Breast epithelium (tissue), 4 donors: ENCODE data around the gene TCF4. TPM values are rescaled to one million over a fixed set of nuclear protein-coding genes. Genes with fewer than 3 reads are reported as not detected.

Experiments
- DNase-seq, 2 donors: peaks; one replicate each; pipeline ENCODE4 v3.0.0-alpha.2; 2019; ENCODE audit warnings: low spot score in 2 of 2
- H3K27ac ChIP-seq, 2 donors: fragments of 200-600 bp; sonication (generic) in 1 of 2; one replicate each; pipeline ENCODE4 v1.5.1; 2016 to 2019; ENCODE audit warnings: mild to moderate bottlenecking in 1 of 2
- H3K27me3 ChIP-seq, 2 donors: fragments of 200-600 bp; sonication (generic) in 1 of 2; one replicate each; pipeline versions ENCODE4 v1.5.1 to v1.6.0; 2017 to 2019; ENCODE audit warnings: control low read depth in 1 of 2, mild to moderate bottlenecking in 1 of 2
- H3K36me3 ChIP-seq: fragments of 200-600 bp; one replicate; pipeline ENCODE4 v1.5.1; 2019
- H3K4me1 ChIP-seq, 2 donors: fragments of 200-600 bp; sonication (generic); one replicate each; pipeline ENCODE4 v1.5.1; 2016 to 2019; ENCODE audit warnings: control low read depth in 1 of 2
- H3K4me3 ChIP-seq, 3 donors: fragments of 200-600 bp; sonication (generic); 1 replicate in 2 of 3; 2 replicates in 1 of 3; pipeline ENCODE4 v1.5.1; 2016 to 2019; ENCODE audit warnings: mild to moderate bottlenecking in 3 of 3, moderate library complexity in 2 of 3
- H3K9me3 ChIP-seq, 2 donors: fragments of 200-600 bp; sonication (generic) in 1 of 2; one replicate each; pipeline ENCODE4 v1.5.1; 2016 to 2019; ENCODE audit warnings: control low read depth in 1 of 2
- CTCF ChIP-seq, 3 donors: fragments of 450-650 bp; IDR thresholded peaks; one replicate each; pipeline ENCODE4 v1.5.1; 2016 to 2017; ENCODE audit warnings: antibody characterized with exemption in 3 of 3, mild to moderate bottlenecking in 3 of 3, moderate library complexity in 3 of 3
- POLR2A ChIP-seq: fragments of 450-650 bp; IDR thresholded peaks from one replicate; pipeline ENCODE4 v1.6.1; 2016; ENCODE audit warnings: antibody characterized with exemption, mild to moderate bottlenecking, moderate library complexity
- POLR2AphosphoS5 ChIP-seq, 3 donors: sonication (generic); formaldehyde crosslinking; IDR thresholded peaks; one replicate each; pipeline ENCODE4 v1.6.1; 2017; ENCODE audit warnings: antibody characterized with exemption in 3 of 3
- intact Hi-C: fragments of 100-400 bp; cut with DNase I; formaldehyde crosslinking; loops from one replicate; pipeline ENCODE4 v1.15.1; 2023; ENCODE audit warnings: low total_unique reads
- total RNA-seq, 3 donors: library from RNA; depleted of rRNA; stranded (reverse); fragments of >200 nt; gene quantifications; one replicate each; pipeline ENCODE4 v1.1.0, GENCODE V29; 2016

TCF4 gene
- total RNA-seq, 3 donors from 2014 or later: 79.6 to 133 (median 114) TPM

GRCh38 chr18:55202232-55202917, 385.6 kb downstream of the TCF4 start:
- Histone ChIP-seq H3K9me3 (peaks cover 0 to 6% of the 10 kb centered on the region in 2 donors), H3K27ac (no peak overlapping the region), H3K4me1 (no peaks in the 10 kb centered on the region), H3K27me3 (no peaks in the 10 kb centered on the region), H3K4me3 (no peak overlapping the region), H3K36me3 (no peaks in the 10 kb centered on the region)
- intact Hi-C loops: no loop called here
- no peak for DNase-seq
- no peak for TF ChIP-seq POLR2AphosphoS5 (IDR thresholded peaks at IDR 0.05)
- TF ChIP-seq POLR2A: no peak
- no peak for TF ChIP-seq CTCF (IDR thresholded peaks at IDR 0.05)

- Histone ChIP-seq H3K4me3 (no peak overlapping the region), H3K4me1 (no peaks in the 10 kb centered on the region), H3K27me3 (no peaks in the 10 kb centered on the region), H3K9me3 (peaks cover 0 to 6% of the 10 kb centered on the region in 2 donors), H3K36me3 (no peaks in the 10 kb centered on the region), H3K27ac (peak overlapping the region in 1 of 2 donors; percentile 43)
- TF ChIP-seq CTCF (IDR thresholded peaks at IDR 0.05) (no peak), POLR2AphosphoS5 (IDR thresholded peaks at IDR 0.05) (no peak), POLR2A (no peak)
- intact Hi-C loops: no loop called here
- DNase-seq: no peak
Measured at GRCh38 chr18:55199291-55199963, 388.6 kb downstream of the TCF4 start.

GRCh38 chr18:55195863-55196262, 392.1 kb downstream of the TCF4 start:
- H3K9me3 ChIP-seq: no peaks in the 10 kb centered on the region
- no peaks in the 10 kb centered on the region for H3K36me3 ChIP-seq
- H3K4me3 ChIP-seq: no peak overlapping the region
- no peak overlapping the region for H3K27ac ChIP-seq
- intact Hi-C loops: no loop called here
- no peaks in the 10 kb centered on the region for H3K4me1 ChIP-seq
- DNase-seq: no peak
- TF ChIP-seq POLR2AphosphoS5 (IDR thresholded peaks at IDR 0.05) (no peak), CTCF (IDR thresholded peaks at IDR 0.05) (no peak), POLR2A (no peak)
- H3K27me3 ChIP-seq: no peaks in the 10 kb centered on the region

GRCh38 chr18:55189972-55190371, 398.0 kb downstream of the TCF4 start:
- no peaks in the 10 kb centered on the region for H3K9me3 ChIP-seq
- DNase-seq: no peak
- H3K4me1 ChIP-seq: no peaks in the 10 kb centered on the region
- intact Hi-C loops: no loop called here
- H3K4me3 ChIP-seq: no peak overlapping the region
- H3K27me3 ChIP-seq: no peaks in the 10 kb centered on the region
- H3K36me3 ChIP-seq: no peaks in the 10 kb centered on the region
- H3K27ac ChIP-seq: no peak overlapping the region
- TF ChIP-seq POLR2A (no peak), CTCF (IDR thresholded peaks at IDR 0.05) (no peak), POLR2AphosphoS5 (IDR thresholded peaks at IDR 0.05) (no peak)

GRCh38 chr18:55186588-55186987, 401.4 kb downstream of the TCF4 start:
- H3K36me3 ChIP-seq: no peaks in the 10 kb centered on the region
- no peaks in the 10 kb centered on the region for H3K4me1 ChIP-seq
- H3K4me3 ChIP-seq: no peak overlapping the region
- H3K27me3 ChIP-seq: no peaks in the 10 kb centered on the region
- H3K27ac ChIP-seq: no peak overlapping the region
- H3K9me3 ChIP-seq: no peaks in the 10 kb centered on the region
- intact Hi-C loops: no loop called here
- no peak for DNase-seq
- TF ChIP-seq POLR2A: no peak
- TF ChIP-seq POLR2AphosphoS5 (IDR thresholded peaks at IDR 0.05): no peak
- no peak for TF ChIP-seq CTCF (IDR thresholded peaks at IDR 0.05)
